ENCODE data around the gene AKAP13.

GRCh38 chr15:85562824-85563223, 182.4 kb downstream of the AKAP13 start:
- TF ChIP-seq POLR2A (IDR thresholded peaks at IDR 0.05; ENCODE audit: extremely low read depth, insufficient read length): no peak
- no peak for TF ChIP-seq CTCF (IDR thresholded peaks at IDR 0.05; ENCODE audit: low read depth, low read length)
- no peak for TF ChIP-seq MYC (IDR thresholded peaks at IDR 0.05; ENCODE audit: low read depth, low read length)

Data from NB4 (cell line).